Thoracic aorta (tissue), 2 donors: ENCODE measurements around the gene MYO1E. TPM values are rescaled to one million over a fixed set of nuclear protein-coding genes. Genes with fewer than 3 reads are reported as not detected.
A peak's percentile ranks its signal among the peaks of the same experiment; 100 is the strongest.

Experiments
- ATAC-seq: fragments of 150-250 bp; one replicate; pipeline ENCODE4 v1.8.0; 2017; ENCODE audit warnings: low read depth; ENCODE audit not compliant: insufficient number of reproducible peaks, low FRiP score
- DNase-seq: peaks from one replicate; pipeline ENCODE4 v3.0.0-alpha.2; 2020; ENCODE audit warnings: low spot score
- H3K27ac ChIP-seq, 2 donors: fragments of 200-600 bp; sonication (generic); 1 replicate in 1 of 2; 2 replicates in 1 of 2; pipeline ENCODE4 v1.5.1; 2016; ENCODE audit warnings: mild to moderate bottlenecking in 2 of 2, moderate library complexity in 2 of 2
- H3K27me3 ChIP-seq: fragments of 200-600 bp; sonication (generic); replicated peaks from 2 replicates; pipeline ENCODE4 v1.6.0; 2016; ENCODE audit warnings: mild to moderate bottlenecking; ENCODE audit not compliant: insufficient read depth
- H3K36me3 ChIP-seq: fragments of 200-600 bp; sonication (generic); one replicate; pipeline ENCODE4 v1.5.1; 2016
- H3K4me1 ChIP-seq, 2 donors: fragments of 200-600 bp; sonication (generic); 1 replicate in 1 of 2; 2 replicates in 1 of 2; pipeline versions ENCODE4 v1.5.1 to v1.6.0; 2016; ENCODE audit warnings: low read depth in 2 of 2, mild to moderate bottlenecking in 1 of 2; ENCODE audit not compliant: control insufficient read depth in 1 of 2
- H3K4me3 ChIP-seq: fragments of 200-600 bp; sonication (generic); 2 replicates; pipeline ENCODE4 v1.5.1; 2016; ENCODE audit warnings: mild to moderate bottlenecking
- H3K9me3 ChIP-seq: fragments of 200-600 bp; sonication (generic); 2 replicates; pipeline ENCODE4 v1.5.1; 2016
- CTCF ChIP-seq: fragments of 200-600 bp; sonication (generic); IDR thresholded peaks from one replicate; pipeline ENCODE4 v1.5.1; 2019; ENCODE audit warnings: antibody characterized with exemption
- total RNA-seq, 2 donors: library from RNA; depleted of rRNA; stranded (reverse); fragments of >200 nt; gene quantifications; one replicate each; pipeline versions ENCODE4 v1.1.0 to v1.2.3, GENCODE V29; 2016

MYO1E gene
- total RNA-seq, 2 donors from 2014 or later, result 56.2 to 121 TPM

- no peaks in the 10 kb centered on the region for H3K36me3 ChIP-seq
- TF ChIP-seq CTCF, result no peak
- H3K9me3 ChIP-seq, result no peaks in the 10 kb centered on the region
- no peaks in the 10 kb centered on the region for H3K27me3 ChIP-seq
- ATAC-seq (no peak), DNase-seq (no peak)
- peaks cover 5 to 17% of the 10 kb centered on the region in 2 donors for H3K4me1 ChIP-seq
- H3K27ac ChIP-seq, result no peak overlapping the region
- no peak overlapping the region for H3K4me3 ChIP-seq
Observed at GRCh38 chr15:59321000-59321689, 51.5 kb downstream of the MYO1E start.

- Histone ChIP-seq H3K36me3 (no peaks in the 10 kb centered on the region), H3K27me3 (no peaks in the 10 kb centered on the region), H3K9me3 (no peaks in the 10 kb centered on the region), H3K27ac (peak overlapping the region; percentile 90 to 93), H3K4me3 (no peak overlapping the region), H3K4me1 (peaks cover 29 to 55% of the 10 kb centered on the region in 2 donors)
- no peak for ATAC-seq
- TF ChIP-seq CTCF, result no peak
- DNase-seq, result no peak
Observed at GRCh38 chr15:59317211-59317610, 55.5 kb downstream of the MYO1E start.

- no peak overlapping the region for H3K4me3 ChIP-seq
- H3K9me3 ChIP-seq, result no peaks in the 10 kb centered on the region
- no peaks in the 10 kb centered on the region for H3K36me3 ChIP-seq
- no peaks in the 10 kb centered on the region for H3K27me3 ChIP-seq
- peaks cover 29 to 65% of the 10 kb centered on the region in 2 donors for H3K4me1 ChIP-seq
- ATAC-seq (no peak), DNase-seq (no peak)
- TF ChIP-seq CTCF, result no peak
- peak overlapping the region; percentile 90 to 93 for H3K27ac ChIP-seq
Observed at GRCh38 chr15:59315914-59316451, 56.7 kb downstream of the MYO1E start.

GRCh38 chr15:59313641-59314332 is 58.9 kb downstream of the MYO1E start:
- peak overlapping the region; percentile 90 to 93 for H3K27ac ChIP-seq
- DNase-seq, result peak; percentile 95

More at GRCh38 chr15:59313641-59314332, 58.9 kb downstream of the MYO1E start:
- Histone ChIP-seq H3K36me3 (no peaks in the 10 kb centered on the region), H3K27me3 (no peaks in the 10 kb centered on the region), H3K9me3 (no peaks in the 10 kb centered on the region), H3K4me1 (peaks cover 29 to 65% of the 10 kb centered on the region in 2 donors), H3K4me3 (peak overlapping the region; percentile 44)
- no peak for TF ChIP-seq CTCF
- ATAC-seq, result peak; percentile 92
